Activated CD4-positive, alpha-beta T cell treated with anti-CD3 and anti-CD28 coated beads, Interleukin-2, amount 10 ng/mL, durations not matched to agents 24 days and 14 days (primary cell): Measurements from ENCODE around the gene ZMYM2. TPM values are rescaled to one million over a fixed set of nuclear protein-coding genes. Genes with fewer than 3 reads are reported as not detected.
A peak's percentile ranks its signal among the peaks of the same experiment; 100 is the strongest.

Source experiments
- DNase-seq: peaks from one replicate; pipeline ENCODE4 v3.0.0; 2022
- H3K27ac Mint-ChIP-seq: one replicate; pipeline ENCODE4 v1.8.0; 2022; ENCODE audit warnings: mild to moderate bottlenecking, mixed read lengths
- H3K27me3 Mint-ChIP-seq: one replicate; pipeline ENCODE4 v1.8.0; 2022; ENCODE audit warnings: mixed read lengths
- H3K36me3 Mint-ChIP-seq: one replicate; pipeline ENCODE4 v1.8.0; 2022; ENCODE audit warnings: low read depth, mild to moderate bottlenecking, mixed read lengths
- H3K4me1 Mint-ChIP-seq: one replicate; pipeline ENCODE4 v1.8.0; 2021; ENCODE audit warnings: mixed read lengths
- H3K4me3 Mint-ChIP-seq: one replicate; pipeline ENCODE4 v1.8.0; 2022; ENCODE audit warnings: mild to moderate bottlenecking, moderate library complexity, mixed read lengths
- H3K9me3 Mint-ChIP-seq: one replicate; pipeline ENCODE4 v1.8.0; 2021; ENCODE audit warnings: mixed read lengths
- intact Hi-C: fragments of 100-400 bp; cut with micrococcal nuclease; formaldehyde crosslinking; loops from one replicate; pipeline ENCODE4 v1.15.1; 2023
- total RNA-seq: library from RNA; stranded (reverse); gene quantifications from 2 replicates; pipeline ENCODE4 v1.2.3, GENCODE V29; 2022

ZMYM2 gene
- total RNA-seq, 1 donor from 2014 or later = 62.4 TPM

DNA sequence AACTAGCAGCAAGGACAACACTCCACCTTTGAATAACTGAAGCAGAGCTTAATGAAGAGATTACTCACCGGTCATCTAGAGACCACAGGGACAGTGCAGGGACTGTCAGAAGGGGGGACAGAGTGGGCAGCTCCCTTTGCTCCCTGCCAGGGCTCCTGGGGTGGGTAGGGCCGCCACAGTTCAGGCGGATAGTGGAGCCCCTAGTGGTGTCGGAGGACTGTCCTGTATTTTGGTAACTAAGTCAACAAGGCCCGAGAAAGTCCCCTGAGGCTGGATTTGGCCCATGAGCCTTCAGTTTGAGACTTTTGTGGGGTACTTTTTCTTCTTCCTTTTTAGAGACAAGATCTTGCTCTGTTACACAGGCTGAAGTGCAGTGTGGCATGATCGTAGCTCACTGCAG is 157.7 kb downstream of the ZMYM2 start:
- no peak for DNase-seq
- peaks cover 11% of the 10 kb centered on the region for H3K27me3 Mint-ChIP-seq
- intact Hi-C loops = no loop called here
- H3K9me3 Mint-ChIP-seq = no peaks in the 10 kb centered on the region
- no peak overlapping the region for H3K27ac Mint-ChIP-seq
- no peak overlapping the region for H3K4me3 Mint-ChIP-seq
- no peaks in the 10 kb centered on the region for H3K36me3 Mint-ChIP-seq
- H3K4me1 Mint-ChIP-seq = peaks cover 11% of the 10 kb centered on the region

DNA sequence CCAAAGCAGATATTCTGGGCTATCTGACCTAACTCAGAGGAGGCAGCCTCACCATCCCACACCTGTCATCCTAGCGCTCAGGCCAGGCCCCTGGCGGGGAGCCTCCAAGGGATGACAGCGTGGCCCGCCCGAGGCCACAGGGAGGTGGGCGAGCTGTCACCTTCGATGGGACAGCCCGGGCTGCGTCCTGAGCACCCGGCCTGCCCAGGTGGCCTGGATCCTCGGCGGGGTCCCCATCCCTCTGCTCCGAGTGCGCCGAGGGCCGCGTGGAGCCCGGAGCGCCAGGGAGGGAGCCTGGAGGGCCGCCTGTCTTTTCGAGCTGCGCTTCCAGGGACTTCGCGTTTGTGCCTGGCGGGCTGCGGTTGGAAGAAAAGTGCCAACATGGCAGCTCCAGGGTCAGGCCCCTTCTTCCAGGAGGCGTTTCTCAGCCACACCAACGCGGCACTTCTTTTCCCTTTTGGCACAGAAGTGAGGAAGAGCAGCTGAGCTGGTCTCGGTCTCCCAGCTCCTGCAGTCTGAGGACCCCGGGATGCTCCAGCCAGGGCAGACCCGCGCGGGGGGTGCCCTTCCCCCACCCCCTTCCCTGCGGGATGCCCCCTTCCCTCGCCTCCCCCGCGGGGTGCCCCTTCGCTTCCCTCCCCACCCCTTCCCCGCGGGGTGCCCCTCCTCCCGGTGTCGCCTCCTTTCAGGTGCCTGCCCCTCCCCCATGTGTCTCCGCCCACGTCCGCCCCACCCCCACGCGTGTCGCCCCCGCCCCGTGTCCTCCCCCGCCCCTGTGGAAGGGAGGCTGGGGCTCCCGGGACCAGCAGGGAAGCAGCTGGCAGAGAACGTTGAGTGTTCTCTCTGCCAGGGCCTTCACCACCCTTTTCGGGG is 160.0 kb downstream of the ZMYM2 start:
- Mint-ChIP-seq H3K9me3 (no peaks in the 10 kb centered on the region), H3K4me1 (peaks cover 13% of the 10 kb centered on the region), H3K27ac (peak overlapping the region; percentile 39), H3K36me3 (no peaks in the 10 kb centered on the region), H3K27me3 (peaks cover 20% of the 10 kb centered on the region), H3K4me3 (peak overlapping the region; percentile 85)
- intact Hi-C loops = no loop called here
- DNase-seq = peak; percentile 77

DNA sequence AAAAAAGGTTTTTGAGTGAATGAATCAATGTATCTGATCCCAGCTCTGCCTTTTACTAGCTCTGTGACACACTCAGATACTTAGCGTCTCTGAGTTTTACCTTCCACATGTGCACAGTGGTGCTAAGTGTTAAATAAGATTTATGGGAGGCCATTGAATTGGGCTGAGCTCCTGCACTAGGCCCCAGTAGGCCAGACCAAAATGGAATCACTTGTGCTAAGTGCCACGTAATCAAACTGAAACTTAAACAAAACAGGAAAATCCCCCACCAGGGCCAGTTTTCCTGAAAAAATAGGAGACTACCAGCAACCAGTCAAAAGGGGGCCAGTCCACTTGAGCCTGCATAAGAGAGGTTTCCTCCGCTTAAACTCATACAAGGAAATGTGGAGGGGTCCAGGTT is 161.4 kb downstream of the ZMYM2 start:
- Mint-ChIP-seq H3K9me3 (no peaks in the 10 kb centered on the region), H3K27me3 (peaks cover 29% of the 10 kb centered on the region), H3K4me3 (peak overlapping the region; percentile 85), H3K27ac (no peak overlapping the region), H3K36me3 (no peaks in the 10 kb centered on the region), H3K4me1 (peaks cover 13% of the 10 kb centered on the region)
- intact Hi-C loops = no loop called here
- no peak for DNase-seq

DNA sequence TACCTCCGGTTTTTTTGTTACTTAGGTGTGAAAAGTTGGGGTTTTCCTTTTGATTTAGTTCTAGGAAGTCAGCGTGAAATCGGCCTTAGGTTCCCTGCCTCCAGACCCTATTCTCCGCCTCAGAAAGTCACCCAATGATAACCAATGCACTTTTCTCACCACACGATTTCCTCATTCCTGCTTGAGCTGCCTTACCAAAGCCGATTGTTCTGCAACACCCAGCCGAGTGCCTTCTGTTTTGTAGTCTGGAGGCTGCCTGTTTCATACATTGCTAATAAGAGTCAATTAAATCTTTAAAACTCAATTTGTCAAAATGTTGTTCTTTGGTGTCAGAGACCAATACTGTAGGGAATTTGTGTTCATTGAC is 162.6 kb downstream of the ZMYM2 start:
- DNase-seq = no peak
- no peaks in the 10 kb centered on the region for H3K36me3 Mint-ChIP-seq
- peak overlapping the region; percentile 29 for H3K27ac Mint-ChIP-seq
- peaks cover 13% of the 10 kb centered on the region for H3K4me1 Mint-ChIP-seq
- H3K4me3 Mint-ChIP-seq = peak overlapping the region; percentile 85
- intact Hi-C loops = no loop called here
- no peaks in the 10 kb centered on the region for H3K9me3 Mint-ChIP-seq
- peaks cover 36% of the 10 kb centered on the region for H3K27me3 Mint-ChIP-seq

DNA sequence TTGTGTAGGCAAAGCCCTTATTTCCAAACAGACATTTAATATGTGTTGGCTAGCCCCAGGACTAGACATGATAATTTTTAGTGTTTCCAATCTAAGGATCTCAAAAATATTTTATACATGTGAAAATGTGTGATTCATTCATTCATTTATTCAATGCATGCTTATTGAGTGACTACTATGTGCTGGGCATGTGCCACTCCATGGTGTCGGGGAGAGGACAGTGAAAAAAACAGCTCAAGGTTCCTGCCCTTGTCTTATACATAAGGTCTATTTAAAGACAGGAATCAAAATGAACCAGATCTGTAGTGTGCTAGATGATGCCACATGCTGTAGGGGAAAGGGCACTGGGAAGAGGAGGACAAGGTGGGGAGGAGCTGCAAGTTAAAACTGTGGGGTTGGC is 165.8 kb downstream of the ZMYM2 start:
- Mint-ChIP-seq H3K27ac (no peak overlapping the region), H3K27me3 (peaks cover 39% of the 10 kb centered on the region), H3K4me3 (no peak overlapping the region), H3K4me1 (peaks cover 10% of the 10 kb centered on the region), H3K9me3 (no peaks in the 10 kb centered on the region), H3K36me3 (no peaks in the 10 kb centered on the region)
- no peak for DNase-seq
- intact Hi-C loops = no loop called here

DNA sequence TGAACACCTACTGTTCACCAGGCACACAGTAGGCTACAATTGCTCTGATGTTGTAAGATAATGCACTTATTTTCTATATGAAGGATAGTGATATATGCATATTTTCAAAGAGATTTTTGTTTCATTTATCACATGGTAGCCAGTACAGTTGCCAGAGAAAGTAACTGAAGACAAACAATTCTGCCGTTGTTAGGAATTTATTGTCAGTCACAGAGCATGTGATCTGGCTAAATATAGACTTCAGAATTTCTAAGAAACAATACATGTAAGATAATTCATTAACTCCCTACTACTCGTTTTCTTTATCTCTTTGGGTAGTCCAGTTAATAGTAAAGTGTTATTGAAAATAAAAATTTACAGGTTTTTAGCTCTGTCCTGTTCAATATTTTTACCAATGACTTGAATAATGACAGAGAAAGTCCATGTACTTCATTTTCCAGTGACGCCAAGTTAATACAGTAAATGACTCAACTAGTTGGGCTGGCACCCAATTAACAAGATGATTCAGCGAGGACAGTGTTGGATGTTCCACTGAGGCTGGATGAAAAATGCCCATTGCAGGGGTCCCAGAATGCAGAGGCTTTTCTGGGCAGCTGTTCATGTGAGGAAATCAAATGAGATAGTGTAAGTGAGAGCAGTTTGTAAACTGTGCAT is 166.7 kb downstream of the ZMYM2 start:
- Mint-ChIP-seq H3K4me1 (peaks cover 5% of the 10 kb centered on the region), H3K27ac (no peak overlapping the region), H3K4me3 (no peak overlapping the region), H3K36me3 (no peaks in the 10 kb centered on the region), H3K9me3 (no peaks in the 10 kb centered on the region), H3K27me3 (peaks cover 38% of the 10 kb centered on the region)
- intact Hi-C loops = loop anchor here (5.0 kb wide), 1 partner anchor 168 kb away; the partner anchor contains the start of gene ZMYM2
- no peak for DNase-seq

DNA sequence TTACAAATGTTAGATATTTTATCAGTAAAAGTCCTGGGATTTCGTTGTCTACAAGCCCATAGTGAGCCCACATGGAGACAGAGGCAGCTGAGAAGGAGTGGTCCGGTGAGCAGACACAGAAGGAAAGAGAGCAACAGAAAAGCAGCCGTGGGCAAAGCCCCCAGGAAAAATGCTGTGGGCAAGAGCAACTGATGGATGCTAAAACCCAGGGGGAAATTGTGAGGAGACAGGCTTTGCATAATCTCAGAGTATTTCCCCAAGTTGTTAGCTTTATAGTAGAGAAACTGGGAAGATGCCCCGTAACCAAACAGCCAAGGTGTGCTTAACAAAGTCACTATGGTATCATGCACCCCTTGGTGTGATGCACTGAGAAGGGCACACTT is 167.2 kb downstream of the ZMYM2 start:
- H3K4me1 Mint-ChIP-seq = peaks cover 5% of the 10 kb centered on the region
- peaks cover 38% of the 10 kb centered on the region for H3K27me3 Mint-ChIP-seq
- intact Hi-C loops = loop anchor here (5.0 kb wide), 1 partner anchor 168 kb away; the partner anchor contains the start of gene ZMYM2
- H3K9me3 Mint-ChIP-seq = no peaks in the 10 kb centered on the region
- no peaks in the 10 kb centered on the region for H3K36me3 Mint-ChIP-seq
- no peak overlapping the region for H3K4me3 Mint-ChIP-seq
- no peak for DNase-seq
- no peak overlapping the region for H3K27ac Mint-ChIP-seq

DNA sequence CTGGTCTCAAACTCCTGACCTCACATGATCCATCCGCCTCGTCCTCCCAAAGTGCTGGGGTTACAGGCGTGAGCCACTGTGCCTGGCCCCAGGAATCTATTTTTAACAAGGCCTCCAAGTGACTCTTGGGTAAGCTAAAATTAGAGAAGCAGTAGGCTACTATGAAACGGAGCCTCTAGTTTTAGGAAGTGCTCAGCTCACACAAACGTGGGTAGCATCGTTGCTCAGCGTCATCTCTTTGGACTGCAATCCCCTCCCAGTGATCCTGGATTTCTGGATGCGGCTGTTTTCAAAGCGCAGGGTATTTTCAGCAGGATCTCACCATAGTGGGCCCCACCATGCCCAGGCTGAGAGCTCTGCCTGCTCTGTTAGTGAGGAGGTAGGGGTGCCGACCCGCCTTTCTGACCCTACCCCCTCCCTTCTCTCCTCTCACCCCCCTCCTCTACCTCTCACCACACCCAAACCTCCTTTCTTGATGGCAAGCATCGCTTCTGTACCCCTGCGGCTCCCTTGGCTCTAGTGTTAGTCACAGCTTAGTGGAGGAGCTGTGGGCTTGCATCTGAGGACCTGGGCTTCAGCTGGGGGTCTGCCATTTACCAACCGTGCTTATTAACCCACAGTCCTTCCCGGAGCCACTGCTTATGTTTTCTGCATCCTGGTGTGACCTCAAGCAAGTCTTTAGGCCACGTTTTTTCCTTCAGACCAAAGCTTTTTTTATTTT is 168.2 kb downstream of the ZMYM2 start:
- Mint-ChIP-seq H3K4me1 (peaks cover 2% of the 10 kb centered on the region), H3K9me3 (no peaks in the 10 kb centered on the region), H3K27ac (no peak overlapping the region), H3K4me3 (no peak overlapping the region), H3K36me3 (no peaks in the 10 kb centered on the region), H3K27me3 (peaks cover 35% of the 10 kb centered on the region)
- intact Hi-C loops = loop anchor here (5.0 kb wide), 1 partner anchor 169 kb away; the partner anchor contains the start of gene ZMYM2
- no peak for DNase-seq

DNA sequence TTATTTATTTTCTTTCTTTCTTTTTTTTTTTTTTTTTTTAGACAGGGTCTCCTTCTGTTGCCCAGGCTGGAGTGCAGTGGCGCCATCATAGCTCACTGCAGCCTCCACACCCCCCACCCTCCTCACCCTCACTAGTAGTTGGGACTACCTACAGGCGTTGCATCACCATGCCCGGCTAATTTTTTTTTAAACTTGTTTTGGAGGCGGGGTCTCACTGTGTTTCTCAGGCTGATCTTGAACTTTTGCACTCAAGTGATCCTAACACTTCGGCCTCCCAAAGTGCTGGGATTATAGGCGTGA is 168.7 kb downstream of the ZMYM2 start:
- intact Hi-C loops = loop anchor here (5.0 kb wide), 1 partner anchor 170 kb away; the partner anchor contains the start of gene ZMYM2
- H3K9me3 Mint-ChIP-seq = no peaks in the 10 kb centered on the region
- H3K27ac Mint-ChIP-seq = no peak overlapping the region
- H3K27me3 Mint-ChIP-seq = peaks cover 35% of the 10 kb centered on the region
- DNase-seq = no peak
- peaks cover 2% of the 10 kb centered on the region for H3K4me1 Mint-ChIP-seq
- no peaks in the 10 kb centered on the region for H3K36me3 Mint-ChIP-seq
- peak overlapping the region; percentile 60 for H3K4me3 Mint-ChIP-seq

DNA sequence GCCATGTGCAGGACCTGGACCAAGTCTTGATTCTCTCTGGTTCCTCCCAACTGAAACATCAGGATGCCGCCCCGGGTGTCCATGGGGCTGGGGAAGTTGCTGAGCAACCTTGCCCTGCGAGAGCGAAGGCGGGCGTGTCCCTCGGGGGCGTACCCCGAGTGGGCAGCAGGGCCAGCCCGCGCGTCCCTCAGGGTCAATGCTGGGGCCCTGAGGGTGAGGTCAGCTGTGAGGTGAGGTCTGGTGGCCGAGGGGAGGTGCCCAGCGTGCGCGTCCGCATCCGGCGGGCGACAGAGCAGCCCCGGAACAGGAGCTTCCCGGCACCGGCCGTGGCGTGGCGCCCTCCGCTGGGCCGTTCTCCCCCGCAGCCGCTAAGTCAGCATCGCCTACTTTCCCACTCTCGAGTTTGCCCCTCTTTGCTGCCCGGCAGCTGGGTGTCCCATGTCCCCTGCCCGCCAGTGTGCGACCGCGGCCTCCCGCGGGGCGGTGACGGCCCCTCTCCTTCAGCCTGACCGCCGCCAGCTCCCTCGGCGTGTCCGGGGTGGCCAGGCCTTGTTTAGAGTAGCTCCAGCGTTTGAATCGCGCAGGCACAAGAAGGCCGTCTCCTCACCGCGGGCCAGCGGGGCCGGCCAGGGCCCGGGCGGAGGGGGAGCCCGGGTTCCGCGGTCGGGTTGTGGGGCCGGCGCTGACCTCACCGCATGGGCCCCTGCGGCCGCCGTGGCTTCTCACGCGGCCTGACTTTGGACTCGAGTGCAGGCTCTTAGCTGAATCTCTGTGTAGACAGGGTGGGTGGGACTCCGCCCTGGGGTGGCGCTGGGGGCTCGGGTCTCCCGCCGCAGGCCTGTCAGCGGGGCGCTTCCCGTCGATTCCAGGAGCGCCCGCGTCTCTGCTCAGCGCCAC is 169.3 kb downstream of the ZMYM2 start:
- intact Hi-C loops = loop anchor here (2.0 to 5.0 kb wide), 2 partner anchors 35 to 171 kb away; partner anchors contain the start of gene ZMYM2
- Mint-ChIP-seq H3K27ac (no peak overlapping the region), H3K27me3 (peaks cover 35% of the 10 kb centered on the region), H3K9me3 (no peaks in the 10 kb centered on the region), H3K4me1 (peaks cover 2% of the 10 kb centered on the region), H3K36me3 (no peaks in the 10 kb centered on the region), H3K4me3 (peak overlapping the region; percentile 60)
- DNase-seq = peak; percentile 81

DNA sequence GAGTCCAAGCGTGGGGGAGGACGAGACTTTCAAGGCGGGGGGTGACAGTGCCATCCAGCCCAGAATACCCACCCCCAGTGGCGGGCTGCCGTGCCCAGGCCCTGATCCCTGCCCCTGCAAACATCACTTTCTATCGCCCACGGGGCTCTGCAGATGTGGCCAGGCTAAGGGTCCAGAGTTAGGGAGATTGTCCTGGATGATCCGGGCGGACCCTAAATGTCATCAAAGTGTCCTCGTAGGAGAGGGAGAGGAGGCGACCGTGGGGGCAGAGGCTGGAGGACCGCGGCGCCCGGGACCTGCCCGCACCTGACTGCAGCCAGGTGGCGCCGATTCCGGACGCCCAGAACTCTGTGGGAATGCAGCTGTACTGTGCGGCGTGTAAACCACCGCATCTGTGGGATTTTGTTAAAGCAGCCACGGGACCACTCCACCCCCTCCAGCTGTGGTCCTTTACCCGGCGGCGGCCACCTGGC is 170.0 kb downstream of the ZMYM2 start:
- Mint-ChIP-seq H3K4me3 (peak overlapping the region; percentile 51), H3K9me3 (no peaks in the 10 kb centered on the region), H3K4me1 (peaks cover 2% of the 10 kb centered on the region), H3K27me3 (peaks cover 34% of the 10 kb centered on the region), H3K36me3 (no peaks in the 10 kb centered on the region), H3K27ac (no peak overlapping the region)
- peak; percentile 64 for DNase-seq
- intact Hi-C loops = loop anchor here (2.0 to 5.0 kb wide), 2 partner anchors 34 to 171 kb away; partner anchors contain the start of gene ZMYM2

DNA sequence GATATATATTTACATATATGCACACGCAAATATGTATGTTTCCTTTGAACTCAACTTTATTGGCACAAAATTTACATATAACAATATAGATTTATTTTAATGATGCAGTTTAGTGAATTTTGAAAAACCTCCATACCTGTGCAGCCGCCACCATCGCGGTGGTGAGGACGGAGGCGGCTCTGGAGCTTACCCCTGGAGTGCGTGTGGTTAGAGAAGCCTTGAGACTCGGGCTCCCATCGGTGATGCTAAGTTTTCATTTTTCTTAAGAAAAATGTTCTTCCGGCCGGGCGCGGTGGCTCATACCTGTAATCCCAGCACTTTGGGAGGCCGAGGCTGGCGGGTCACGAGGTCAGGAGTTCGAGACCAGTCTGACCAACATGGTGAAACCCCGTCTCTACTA is 170.5 kb downstream of the ZMYM2 start:
- Mint-ChIP-seq H3K9me3 (no peaks in the 10 kb centered on the region), H3K4me1 (peaks cover 2% of the 10 kb centered on the region), H3K4me3 (no peak overlapping the region), H3K27me3 (peaks cover 32% of the 10 kb centered on the region), H3K36me3 (no peaks in the 10 kb centered on the region), H3K27ac (no peak overlapping the region)
- no peak for DNase-seq
- intact Hi-C loops = loop anchor here (2.0 to 5.0 kb wide), 2 partner anchors 34 to 172 kb away; partner anchors contain the start of gene ZMYM2

DNA sequence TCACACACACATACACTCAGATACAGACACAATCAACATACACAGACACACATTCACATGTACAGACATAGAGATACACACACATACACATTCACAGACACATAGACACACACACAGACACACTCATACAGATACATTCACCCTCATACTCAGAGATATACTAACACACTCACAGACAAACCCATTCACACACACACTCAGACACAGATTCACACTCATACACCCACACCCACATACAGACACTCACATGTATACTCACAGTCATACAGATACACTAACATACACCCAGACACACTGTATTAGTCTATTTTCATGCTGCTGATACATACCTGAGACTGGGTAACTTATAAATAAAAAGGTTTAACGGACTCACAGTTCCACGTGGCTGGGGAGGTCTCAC is 171.5 kb downstream of the ZMYM2 start:
- H3K27ac Mint-ChIP-seq = no peak overlapping the region
- H3K36me3 Mint-ChIP-seq = no peaks in the 10 kb centered on the region
- no peak for DNase-seq
- H3K4me3 Mint-ChIP-seq = no peak overlapping the region
- peaks cover 2% of the 10 kb centered on the region for H3K4me1 Mint-ChIP-seq
- H3K9me3 Mint-ChIP-seq = no peaks in the 10 kb centered on the region
- peaks cover 26% of the 10 kb centered on the region for H3K27me3 Mint-ChIP-seq
- intact Hi-C loops = no loop called here
